DMS53 treated with DMSO at 0.1 percent for 48 hours (cell line): ENCODE measurements around the gene ZNF607.
A peak's percentile ranks its signal among the peaks of the same experiment; 100 is the strongest.
"Not testable (repeated sequence)": the region's sequence is repeated elsewhere in the genome, so short reads cannot be mapped to it uniquely, and the experiment has no call there.

Experiments
- DNase-seq: peaks from one replicate; lab custom pipeline; 2025; ENCODE audit not compliant: unreplicated experiment; lab: John Stamatoyannopoulos, UW

The ZNF607 gene

DNA sequence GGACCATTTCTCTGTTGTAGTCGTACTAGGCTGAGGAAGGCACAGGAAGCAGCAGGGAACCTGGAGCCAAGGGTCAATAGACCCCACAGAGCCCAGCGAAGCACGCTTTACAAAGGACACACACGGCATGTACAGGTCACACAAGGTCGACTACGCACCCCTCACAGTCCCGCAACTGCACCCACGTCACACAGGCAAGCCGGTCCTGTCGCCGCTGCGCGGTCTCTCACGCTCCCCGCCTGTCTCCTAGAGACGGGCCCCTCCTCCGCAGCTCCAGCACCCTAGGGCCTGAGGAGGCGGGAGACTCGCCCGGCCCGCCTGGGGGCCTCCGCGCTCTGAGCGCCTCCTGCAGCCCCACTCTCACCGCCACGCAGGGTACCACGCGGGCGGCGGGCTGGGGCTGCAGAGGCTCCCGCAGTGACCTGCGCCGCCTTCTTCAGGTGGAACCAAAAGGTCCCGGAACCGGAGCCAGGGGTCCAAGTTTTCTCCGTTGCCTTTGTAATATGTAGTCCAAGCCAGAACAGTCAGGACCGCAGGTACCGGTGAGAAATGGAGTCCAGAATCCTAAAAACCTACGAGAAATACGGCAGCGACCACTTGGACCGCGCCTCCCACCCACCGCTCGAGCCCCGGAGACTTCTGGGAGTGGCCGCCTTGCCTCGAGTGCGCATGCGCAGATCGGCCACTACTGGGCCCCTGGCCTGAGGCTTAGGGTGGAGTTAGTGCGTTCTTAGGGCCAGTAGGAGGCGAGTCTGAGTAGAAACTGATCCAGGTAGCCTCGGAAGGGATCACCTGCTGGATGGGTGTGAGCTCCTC, at the start of gene ZNF607:
TSS of gene ZNF607 (minus strand) at position 651 of the 816 bp plus-strand sequence. CDS start 8,143 bp downstream, outside the sequence.
- DNase-seq = peak; percentile 96

DNA sequence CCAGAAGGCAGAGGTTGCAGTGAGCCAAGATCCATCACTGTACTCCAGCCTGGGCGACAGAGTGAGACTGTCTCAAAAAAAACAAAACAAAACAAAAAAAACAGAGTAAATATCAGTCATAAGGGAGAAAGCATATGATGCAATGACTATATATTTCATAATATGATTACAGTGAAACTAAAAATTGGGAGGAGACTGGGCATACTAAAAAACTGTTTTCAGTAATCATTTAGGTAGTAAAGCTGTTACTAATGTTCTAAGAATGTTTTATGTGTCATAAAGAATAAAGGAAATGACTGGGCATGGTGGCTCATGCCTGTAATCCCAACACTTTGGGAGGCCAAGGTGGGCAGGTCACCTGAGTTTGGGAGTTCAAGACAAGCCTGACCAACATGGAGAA, 43.9 kb upstream of the ZNF607 start:
- no peak for DNase-seq

DNA sequence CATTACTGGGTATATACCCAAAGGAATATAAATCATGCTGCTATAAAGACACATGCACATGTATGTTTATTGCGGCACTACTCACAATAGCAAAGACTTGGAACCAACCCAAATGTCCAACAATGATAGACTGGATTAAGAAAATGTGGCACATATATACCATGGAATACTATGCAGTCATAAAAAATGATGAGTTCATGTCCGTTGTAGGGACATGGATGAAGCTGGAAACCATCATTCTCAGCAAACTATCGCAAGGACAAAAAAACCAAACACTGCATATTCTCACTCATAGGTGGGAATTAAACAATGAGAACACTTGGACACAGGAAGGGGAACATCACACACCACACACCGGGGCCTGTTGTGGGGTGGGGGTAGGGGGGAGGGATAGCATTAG, 38.1 kb upstream of the ZNF607 start:
- DNase-seq = not testable (repeated sequence)

DNA sequence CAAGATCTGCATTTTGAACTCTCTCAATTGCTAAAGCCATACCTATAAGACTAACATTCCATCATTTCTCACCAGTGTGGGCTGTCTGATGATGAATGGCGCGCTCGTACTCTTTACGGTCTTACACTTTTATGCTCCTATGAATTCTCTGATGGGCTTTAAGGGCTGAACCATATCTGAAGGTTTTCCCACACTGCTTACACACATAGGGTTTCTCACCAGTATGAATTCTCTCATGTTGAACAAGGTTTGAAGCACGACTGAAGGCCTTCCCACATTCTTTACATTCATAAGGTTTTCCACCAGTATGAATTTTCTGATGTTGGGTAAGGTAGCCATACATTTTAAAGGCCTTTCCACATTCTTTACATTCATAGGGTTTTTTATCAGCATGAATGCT, 18.8 kb upstream of the ZNF607 start:
- no peak for DNase-seq

DNA sequence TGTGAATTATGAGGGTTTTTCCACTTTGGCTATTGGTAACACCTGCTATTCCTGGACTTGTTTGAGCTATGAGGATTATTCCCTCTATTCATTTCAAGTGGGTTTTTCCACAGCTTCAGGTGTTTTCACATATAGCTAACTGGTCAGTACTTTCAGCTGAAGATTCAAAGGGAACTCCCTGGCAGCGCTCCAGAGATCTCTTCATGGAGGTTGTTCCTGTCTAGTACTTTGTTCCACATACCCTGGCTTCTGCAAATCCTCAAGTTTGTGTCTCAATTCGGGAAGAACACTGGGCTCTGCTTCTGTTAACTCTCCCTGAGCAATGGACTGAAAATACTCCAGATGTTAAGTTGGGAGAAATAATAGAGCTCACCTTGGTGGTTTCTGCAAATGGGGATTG, 5.6 kb upstream of the ZNF607 start:
- DNase-seq = no peak

DNA sequence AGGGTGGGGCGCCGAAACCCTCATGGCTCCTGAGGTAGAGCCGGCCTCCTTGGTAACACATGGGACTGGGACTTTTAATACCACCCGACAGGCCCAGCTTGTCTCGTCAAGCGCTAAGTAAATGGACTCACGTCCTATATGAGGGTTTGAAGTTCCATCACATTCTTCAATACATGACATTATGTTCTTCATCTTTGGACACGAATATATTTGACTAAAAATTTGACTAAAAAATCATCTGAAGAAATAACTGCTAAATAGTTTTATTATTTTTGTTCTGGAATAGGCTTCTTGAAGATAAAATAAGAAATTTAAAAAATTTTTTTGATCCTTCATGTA, 335 bp upstream of the ZNF607 start:
- no peak for DNase-seq

DNA sequence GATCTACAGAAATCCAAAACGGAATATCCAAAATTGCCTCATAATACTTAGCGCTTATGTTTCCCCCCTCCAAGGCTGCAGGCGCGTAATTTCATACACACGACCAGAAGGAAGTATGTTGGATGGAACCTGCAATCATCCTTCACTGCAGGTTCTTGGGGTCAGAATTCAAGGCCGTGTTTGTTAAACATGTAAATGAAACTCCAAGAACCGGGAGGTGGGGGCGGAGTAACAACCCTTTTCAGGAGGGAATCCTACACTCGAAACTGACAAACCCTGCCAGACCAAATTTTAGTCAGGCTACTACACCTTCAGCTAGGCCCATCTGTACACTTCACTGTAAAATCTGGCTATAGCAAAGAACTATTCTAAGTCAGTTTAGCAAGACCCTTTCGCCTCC, 1.3 kb downstream of the ZNF607 start:
- DNase-seq = no peak

DNA sequence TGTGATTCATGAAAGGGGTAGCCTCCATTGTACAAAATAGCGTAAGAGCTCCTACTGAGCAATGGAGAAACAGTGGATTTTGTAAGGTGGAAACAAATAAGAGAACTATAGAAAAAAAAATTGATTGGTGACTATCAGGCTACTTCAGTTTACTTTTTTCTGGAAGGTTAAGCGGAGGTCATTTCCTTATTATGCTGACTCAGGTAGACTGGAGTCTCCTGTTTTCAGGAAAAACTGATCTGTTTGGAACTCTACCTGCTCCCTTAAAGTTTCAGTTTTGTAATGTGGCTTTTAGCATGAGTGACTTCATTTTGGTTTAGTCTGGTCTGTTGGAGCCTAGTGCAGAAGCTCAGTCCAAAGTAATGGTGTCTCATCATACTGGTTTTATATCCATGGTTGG, 3.4 kb downstream of the ZNF607 start:
- DNase-seq = no peak

DNA sequence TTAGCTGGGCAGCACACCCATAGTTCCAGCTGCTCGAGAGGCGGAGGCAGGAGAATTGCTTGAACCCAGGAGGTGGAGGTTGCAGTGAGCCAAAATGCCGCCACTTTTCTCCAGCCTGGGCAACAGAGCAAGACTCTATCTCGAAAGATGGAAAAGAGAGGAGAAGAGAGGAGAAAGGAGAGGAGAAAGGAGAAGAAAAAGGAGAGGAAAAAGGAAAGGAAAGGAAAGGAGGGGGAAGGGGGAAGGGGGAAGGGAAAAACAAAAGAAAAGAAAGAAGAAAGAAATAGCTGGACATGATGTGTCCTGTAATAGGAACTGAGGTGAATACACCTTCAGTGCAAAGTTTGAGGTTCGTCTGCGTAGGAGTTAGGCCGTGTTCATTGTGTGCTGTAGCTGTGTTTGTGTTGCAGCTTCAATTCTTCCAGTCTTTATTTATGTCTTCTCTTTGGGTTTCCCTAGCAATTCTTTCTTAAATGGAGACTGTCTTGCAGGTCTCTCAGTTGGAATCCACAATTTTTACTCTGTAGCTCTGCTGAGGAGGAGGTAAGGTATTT, 13.4 kb downstream of the ZNF607 start:
- DNase-seq = no peak

DNA sequence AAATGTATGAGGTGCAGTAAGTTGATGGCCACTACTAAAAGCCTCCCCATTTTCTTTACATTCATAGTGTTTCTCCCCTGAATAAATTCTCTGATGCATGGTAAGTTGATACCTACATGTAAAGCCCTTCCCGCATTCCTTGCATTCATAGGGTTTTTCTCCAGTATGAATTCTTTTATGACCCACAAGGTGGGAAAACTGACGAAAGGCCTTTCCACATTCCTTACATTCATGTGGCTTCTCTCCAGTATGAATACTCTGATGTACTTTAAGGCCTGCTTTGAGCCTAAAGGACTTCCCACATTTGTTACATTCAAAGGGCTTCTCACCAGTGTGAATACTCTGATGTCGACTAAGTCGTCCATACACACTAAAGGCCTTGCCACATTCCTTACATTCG, 20.5 kb downstream of the ZNF607 start:
- DNase-seq = no peak

DNA sequence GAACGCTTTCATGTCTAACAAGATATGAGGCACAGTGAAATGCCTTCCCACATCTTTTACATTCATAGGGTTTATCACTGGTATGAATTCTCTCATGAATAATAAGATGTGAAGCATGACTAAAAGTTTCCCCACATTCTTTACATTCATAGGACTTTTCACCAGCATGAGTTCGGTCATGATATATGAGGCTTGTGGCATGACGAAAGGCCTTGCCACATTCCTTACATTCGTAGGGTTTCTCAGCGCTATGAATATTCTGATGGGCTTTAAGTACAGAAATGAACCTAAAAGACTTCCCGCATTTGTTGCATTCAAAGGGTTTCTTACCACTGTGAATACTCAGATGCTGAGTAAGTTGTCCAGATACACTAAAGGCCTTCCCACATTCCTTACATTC, 21.3 kb downstream of the ZNF607 start:
- DNase-seq = no peak

DNA sequence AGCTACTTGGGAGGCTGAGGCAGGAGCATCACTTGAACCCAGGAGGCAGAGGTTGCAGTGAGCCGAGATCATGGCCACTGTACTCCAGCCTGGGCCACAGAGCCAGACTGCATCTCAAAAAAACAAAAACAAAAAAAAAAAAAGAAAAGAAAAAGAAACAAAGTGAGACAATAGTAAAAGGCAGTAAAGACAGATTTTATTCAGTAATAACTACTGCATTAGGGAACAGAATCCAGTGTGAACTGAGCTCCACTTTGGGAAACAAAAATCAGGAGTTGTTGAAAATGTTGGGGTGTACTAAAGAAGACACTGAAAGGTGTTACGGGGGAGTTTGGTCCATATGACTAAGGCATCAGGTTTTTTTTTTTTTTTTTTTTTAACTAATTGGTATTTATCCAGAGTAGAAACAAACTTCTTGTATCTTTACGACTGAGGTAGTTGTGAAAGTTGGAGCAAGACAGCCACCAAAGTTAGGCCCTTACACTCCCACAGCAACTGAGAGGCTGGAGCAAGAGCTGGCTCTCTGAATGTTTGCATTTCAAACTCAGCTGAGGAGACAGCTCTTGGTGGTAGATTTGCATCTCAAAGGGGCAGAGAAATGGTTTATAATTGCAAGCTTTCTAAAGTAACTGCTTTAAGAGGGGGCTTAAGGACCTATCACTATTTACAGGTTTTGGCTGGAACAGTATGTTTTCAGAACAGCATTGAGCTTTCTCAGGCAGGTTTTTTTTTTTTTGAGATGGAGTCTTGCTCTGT, 24.2 kb downstream of the ZNF607 start:
- no peak for DNase-seq

DNA sequence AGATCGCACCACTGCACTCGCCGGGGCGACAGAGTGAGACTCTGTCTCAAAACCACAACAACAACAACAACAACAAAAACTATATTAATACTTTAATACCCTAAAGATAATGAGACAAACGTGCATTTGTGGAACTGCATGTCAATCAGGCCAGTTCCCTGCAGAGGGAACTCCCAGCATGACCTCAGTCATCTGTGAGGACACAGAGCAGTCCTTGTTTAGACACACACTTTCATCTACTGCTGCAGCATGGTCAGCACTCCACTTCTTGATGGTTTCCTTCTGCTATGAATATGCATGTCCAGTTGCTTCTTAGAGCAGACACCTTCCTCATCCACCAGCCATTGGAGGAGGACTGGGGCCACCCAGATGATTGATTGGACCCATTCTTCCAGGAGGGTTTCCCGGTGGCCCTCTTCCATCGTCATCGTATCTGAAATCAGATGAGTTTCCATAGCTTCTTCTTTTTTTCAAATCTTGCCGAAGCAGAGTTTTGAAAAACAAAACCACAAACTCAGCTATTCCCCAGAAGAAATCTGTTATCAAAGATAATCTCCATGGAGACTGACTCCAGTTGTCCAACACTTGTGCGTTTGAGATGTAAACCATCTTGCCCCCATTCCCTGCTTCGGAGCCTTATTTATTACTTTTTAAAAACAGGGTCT, 26.5 kb downstream of the ZNF607 start:
- no peak for DNase-seq

DNA sequence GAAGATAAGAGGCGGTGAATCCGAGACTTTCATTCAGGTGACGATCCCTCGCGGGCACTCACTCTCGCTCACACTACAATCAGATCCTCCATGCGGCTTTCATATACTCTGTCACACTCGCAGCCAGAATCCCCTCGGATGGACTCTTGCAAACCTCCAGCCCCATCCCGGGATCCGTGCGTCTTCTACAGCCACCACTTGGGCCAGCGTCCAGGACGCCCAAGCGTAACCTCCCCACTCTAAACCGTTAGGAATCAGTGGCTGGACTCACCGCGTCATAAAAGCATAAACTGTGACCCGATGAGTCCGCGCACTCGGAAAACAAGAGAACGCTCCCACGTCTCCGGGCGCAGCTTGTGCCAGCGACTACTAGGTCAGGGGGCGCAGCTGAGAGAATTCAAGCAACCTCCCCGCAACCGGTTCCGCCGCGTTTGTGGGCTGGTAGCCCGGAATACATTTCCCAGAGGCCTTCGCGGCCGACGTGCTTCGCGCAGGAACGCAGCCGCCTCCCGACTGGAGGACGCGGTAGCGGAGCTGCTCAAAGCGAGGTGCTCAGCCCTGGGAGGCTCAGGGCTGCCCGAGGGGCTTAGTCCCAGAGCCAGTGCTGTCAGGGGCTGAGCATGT, 27.6 kb downstream of the ZNF607 start:
- peak; percentile 60 for DNase-seq

DNA sequence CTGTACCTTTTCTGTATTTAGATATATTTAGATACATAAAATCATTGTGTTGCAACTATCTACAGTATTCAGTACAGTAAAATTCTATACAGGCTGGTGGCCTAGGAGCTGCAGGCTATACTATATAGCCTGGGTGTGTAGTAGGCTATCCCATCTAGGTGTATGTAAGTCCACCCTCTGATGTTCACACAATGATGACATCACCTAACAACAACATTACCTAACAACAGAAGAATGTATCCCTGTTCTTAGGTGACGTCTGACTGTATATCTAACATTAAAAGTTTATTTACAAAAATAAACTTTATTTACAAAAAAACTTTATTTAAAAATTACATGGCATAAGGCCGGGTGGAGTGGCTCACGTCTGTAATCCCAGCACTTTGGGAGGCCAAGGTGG, 36.0 kb downstream of the ZNF607 start:
- DNase-seq = no peak

DNA sequence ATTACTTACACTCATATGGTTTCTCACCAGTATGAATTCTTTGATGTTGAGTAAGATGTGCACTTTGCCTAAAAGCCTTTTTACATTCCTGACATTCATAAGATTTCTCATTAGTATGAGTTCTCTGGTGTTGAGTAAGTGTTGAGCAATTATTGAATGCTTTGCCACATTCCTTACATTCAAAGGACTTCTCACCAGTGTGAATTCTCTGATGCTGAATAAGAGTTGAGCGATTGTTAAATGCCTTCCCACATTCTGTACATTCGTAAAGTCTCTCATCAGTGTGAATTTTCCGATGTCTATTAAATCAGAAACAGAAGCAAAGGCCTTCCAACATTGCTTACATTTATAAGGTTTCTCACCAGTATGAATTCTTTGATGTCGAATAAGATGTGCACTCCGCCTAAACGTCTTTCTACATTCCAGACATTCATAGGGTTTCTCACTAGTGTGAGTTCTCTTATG, 50.1 kb downstream of the ZNF607 start:
- DNase-seq = no peak

DNA sequence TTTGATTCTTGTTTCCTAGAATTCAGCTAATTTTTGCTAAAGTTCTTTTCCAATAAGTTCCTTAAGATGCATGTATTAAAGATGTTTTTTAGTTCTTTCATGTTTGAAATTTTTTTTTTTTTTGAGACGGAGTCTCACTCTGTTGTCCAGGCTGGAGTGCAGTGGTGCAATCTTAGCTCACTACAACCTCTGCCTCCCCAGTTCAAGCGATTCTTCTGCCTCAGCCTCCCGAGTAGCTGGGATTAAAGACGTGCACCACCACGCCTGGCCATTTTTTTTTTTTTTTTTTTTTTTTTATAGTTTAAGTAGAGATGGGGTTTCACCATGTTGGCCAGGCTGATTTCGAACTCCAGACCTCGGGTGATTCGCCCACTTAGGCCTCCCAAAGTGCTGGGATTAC, 62.4 kb downstream of the ZNF607 start:
- not testable (repeated sequence) for DNase-seq

DNA sequence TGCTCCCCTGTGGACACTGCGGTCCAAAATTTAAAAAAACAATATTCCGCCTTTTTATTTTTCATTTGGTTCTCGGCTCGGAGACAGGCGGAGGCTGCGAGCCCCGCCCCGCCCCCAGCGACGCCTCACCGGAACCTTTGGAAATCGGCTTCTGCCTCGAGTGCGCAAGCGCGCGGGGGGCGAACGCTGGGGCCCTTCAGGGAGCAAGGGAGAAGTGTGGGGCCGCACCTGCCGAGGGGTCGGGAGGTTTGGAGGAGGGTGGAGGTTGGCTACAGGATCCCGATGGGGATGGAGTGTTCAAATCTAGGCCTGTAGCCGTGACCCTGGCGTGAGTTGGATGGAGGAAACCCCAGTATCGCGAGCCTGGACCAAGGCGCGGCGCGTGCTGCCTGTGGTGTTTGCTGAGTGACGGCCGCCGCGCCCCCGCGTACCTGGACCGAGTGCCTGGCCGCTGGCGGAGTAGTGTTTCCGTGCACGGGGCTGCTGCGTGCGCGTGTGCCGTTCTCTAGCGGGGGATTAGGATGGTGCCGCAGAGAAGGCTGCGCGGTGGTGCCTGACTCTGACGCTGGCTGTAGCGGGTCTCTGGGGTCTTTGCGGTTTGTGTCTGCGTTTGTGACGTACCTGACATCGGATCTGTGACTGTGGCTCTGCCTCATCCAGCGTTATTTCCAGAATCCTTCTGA, 63.7 kb downstream of the ZNF607 start:
- DNase-seq = peak; percentile 93

DNA sequence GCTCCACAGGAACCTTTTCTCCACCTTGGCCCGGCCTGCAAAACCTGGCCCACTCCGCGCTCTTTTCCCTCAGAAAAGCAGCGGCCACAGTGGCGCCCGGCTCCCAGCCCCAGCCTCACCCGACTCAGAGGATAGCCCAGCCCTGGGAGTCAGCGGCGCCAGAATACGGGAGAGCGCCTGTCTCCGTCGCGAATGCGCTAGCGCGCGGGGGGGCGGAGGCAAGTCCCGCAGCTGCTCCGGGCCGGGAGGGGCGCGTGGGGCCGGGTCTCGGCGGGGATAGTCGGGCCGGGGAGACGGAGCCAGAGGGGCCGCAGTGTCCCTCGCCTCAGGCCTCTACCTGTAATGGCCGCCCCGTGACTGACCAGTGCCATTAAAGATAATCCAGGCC, 64.3 kb downstream of the ZNF607 start, which contains the start of gene ZFP30:
TSS of gene ZFP30 (minus strand) at position 165 of the 388 bp plus-strand sequence. CDS start 7,643 bp downstream, outside the sequence.
- DNase-seq = peak; percentile 93

DNA sequence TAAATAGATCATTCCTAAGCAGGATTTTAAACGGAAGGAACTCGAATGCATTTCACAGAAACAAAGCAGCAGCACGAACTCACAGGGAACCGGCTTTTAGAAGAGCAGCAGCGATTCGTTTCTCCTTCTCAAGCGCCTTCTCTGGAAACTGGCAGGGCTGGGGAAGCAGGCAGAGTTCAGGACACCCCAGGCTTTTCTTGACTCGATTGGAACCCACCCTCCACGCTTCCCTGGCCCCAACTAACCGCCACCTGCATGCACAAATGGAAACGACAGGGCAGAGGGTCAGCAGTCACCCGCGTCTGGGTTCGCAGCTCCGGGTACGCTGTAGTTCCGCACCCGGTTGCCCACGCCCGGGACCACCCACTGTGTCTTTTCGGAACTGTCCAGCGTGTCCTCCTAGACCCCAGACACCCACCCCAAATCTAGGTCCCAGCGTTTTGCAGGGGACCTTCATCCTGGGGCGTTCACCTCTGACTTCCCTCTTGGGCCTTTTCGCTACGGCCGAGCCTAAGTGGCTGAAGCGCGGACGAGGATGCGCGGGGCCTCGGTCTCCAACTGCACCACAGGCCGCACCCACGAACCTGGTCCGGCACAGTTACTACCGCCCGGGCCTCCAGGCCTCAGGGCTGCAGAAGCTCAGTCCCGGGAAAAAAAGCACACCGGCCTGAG, 64.8 kb downstream of the ZNF607 start:
- DNase-seq = peak; percentile 76
